Type B pancreatic cell (in vitro differentiated cells): Measurements from ENCODE around the gene PLAAT4. TPM values are rescaled to one million over a fixed set of nuclear protein-coding genes. Genes with fewer than 3 reads are reported as not detected.
A peak's percentile ranks its signal among the peaks of the same experiment; 100 is the strongest.

Experiments
- DNase-seq: peaks from one replicate; pipeline ENCODE4 v3.0.0; 2021; ENCODE audit warnings: mixed read lengths; ENCODE audit not compliant: unreplicated experiment; ENCODE audit errors: extremely low spot score
- H3K27ac Mint-ChIP-seq: 2 replicates; pipeline ENCODE4 v1.8.0; 2021; ENCODE audit warnings: mild to moderate bottlenecking, mixed read lengths
- H3K27me3 Mint-ChIP-seq: 2 replicates; pipeline ENCODE4 v1.8.0; 2021; ENCODE audit warnings: mixed read lengths
- H3K36me3 Mint-ChIP-seq: 2 replicates; pipeline ENCODE4 v1.8.0; 2021; ENCODE audit warnings: mixed read lengths
- H3K4me1 Mint-ChIP-seq: one replicate; pipeline ENCODE4 v1.8.0; 2021; ENCODE audit warnings: mixed read lengths; ENCODE audit not compliant: unreplicated experiment
- H3K4me3 Mint-ChIP-seq: 2 replicates; pipeline ENCODE4 v1.8.0; 2021; ENCODE audit warnings: mild to moderate bottlenecking, mixed read lengths
- H3K9me3 Mint-ChIP-seq: 2 replicates; pipeline ENCODE4 v1.8.0; 2021; ENCODE audit warnings: mixed read lengths
- CTCF ChIP-seq: fragments of 200-600 bp; sonication (generic); conservative IDR thresholded peaks from 2 replicates; pipeline ENCODE4 v1.5.0; 2021; ENCODE audit warnings: antibody characterized with exemption, mild to moderate bottlenecking
- total RNA-seq: library from RNA; stranded (reverse); gene quantifications from 2 replicates; pipeline ENCODE4 v1.2.1, GENCODE V29; 2021; ENCODE audit warnings: low replicate concordance

The PLAAT4 gene
- total RNA-seq, 1 donor from 2014 or later: 131 TPM

GRCh38 chr11:63510360-63511047 is 26.1 kb upstream of the PLAAT4 start:
- no peak for DNase-seq

GRCh38 chr11:63511048-63511748 is 25.4 kb upstream of the PLAAT4 start:
- peak overlapping the region; percentile 14 for H3K4me3 Mint-ChIP-seq
- H3K27me3 Mint-ChIP-seq: no peaks in the 10 kb centered on the region
- no peaks in the 10 kb centered on the region for H3K36me3 Mint-ChIP-seq
- no peak for DNase-seq
- TF ChIP-seq CTCF: no peak
- H3K27ac Mint-ChIP-seq: peak overlapping the region; percentile 63
- H3K9me3 Mint-ChIP-seq: no peaks in the 10 kb centered on the region
- peaks cover 22% of the 10 kb centered on the region for H3K4me1 Mint-ChIP-seq

More at GRCh38 chr11:63510360-63511047, 26.1 kb upstream of the PLAAT4 start:
- Mint-ChIP-seq H3K36me3 (no peaks in the 10 kb centered on the region), H3K4me3 (no peak overlapping the region), H3K27ac (peak overlapping the region; percentile 63), H3K9me3 (no peaks in the 10 kb centered on the region), H3K27me3 (no peaks in the 10 kb centered on the region), H3K4me1 (peaks cover 22% of the 10 kb centered on the region)
- TF ChIP-seq CTCF: no peak

- DNase-seq: no peak
- Mint-ChIP-seq H3K36me3 (no peaks in the 10 kb centered on the region), H3K27me3 (no peaks in the 10 kb centered on the region), H3K27ac (no peak overlapping the region), H3K4me1 (peaks cover 17% of the 10 kb centered on the region), H3K4me3 (no peak overlapping the region), H3K9me3 (no peaks in the 10 kb centered on the region)
- no peak for TF ChIP-seq CTCF
Observed at GRCh38 chr11:63512816-63513215, 23.8 kb upstream of the PLAAT4 start.

GRCh38 chr11:63516109-63516508 is 20.5 kb upstream of the PLAAT4 start:
- Mint-ChIP-seq H3K4me3 (no peak overlapping the region), H3K4me1 (peaks cover 8% of the 10 kb centered on the region), H3K9me3 (peaks cover 10% of the 10 kb centered on the region), H3K27ac (no peak overlapping the region), H3K36me3 (peaks cover 3% of the 10 kb centered on the region), H3K27me3 (no peaks in the 10 kb centered on the region)
- no peak for TF ChIP-seq CTCF
- DNase-seq: no peak

GRCh38 chr11:63517156-63517555 is 19.5 kb upstream of the PLAAT4 start:
- peaks cover 6% of the 10 kb centered on the region for H3K4me1 Mint-ChIP-seq
- DNase-seq: no peak
- TF ChIP-seq CTCF: no peak
- H3K27ac Mint-ChIP-seq: no peak overlapping the region
- H3K9me3 Mint-ChIP-seq: peaks cover 10% of the 10 kb centered on the region
- H3K27me3 Mint-ChIP-seq: no peaks in the 10 kb centered on the region
- H3K36me3 Mint-ChIP-seq: peaks cover 3% of the 10 kb centered on the region
- no peak overlapping the region for H3K4me3 Mint-ChIP-seq
